Suprapubic skin (tissue), 4 donors: ENCODE measurements around the gene CYP4F11.

Experiments
- EP300 ChIP-seq: sonication (generic); formaldehyde crosslinking; IDR thresholded peaks from one replicate; pipeline ENCODE4 v1.6.1; 2017; ENCODE audit warnings: antibody characterized with exemption
- POLR2A ChIP-seq, 2 donors: fragments of 450-650 bp; IDR thresholded peaks; one replicate each; pipeline ENCODE4 v1.6.1; 2017; ENCODE audit warnings: antibody characterized with exemption in 2 of 2, mild to moderate bottlenecking in 2 of 2, moderate library complexity in 2 of 2
- POLR2AphosphoS5 ChIP-seq, 3 donors: sonication (generic); formaldehyde crosslinking; IDR thresholded peaks; one replicate each; pipeline ENCODE4 v1.6.1; 2017; ENCODE audit warnings: antibody characterized with exemption in 3 of 3
- TF ChIP-seq, protein P1 (sequence below), 2 donors: fragments of 200-600 bp in 1 of 2; fragments of 450-650 bp in 1 of 2; sonication (generic) in 1 of 2; IDR thresholded peaks; one replicate each; pipeline ENCODE4 v1.5.1; 2016 to 2019; ENCODE audit warnings: antibody characterized with exemption in 2 of 2, mild to moderate bottlenecking in 1 of 2, moderate library complexity in 1 of 2

DNA sequence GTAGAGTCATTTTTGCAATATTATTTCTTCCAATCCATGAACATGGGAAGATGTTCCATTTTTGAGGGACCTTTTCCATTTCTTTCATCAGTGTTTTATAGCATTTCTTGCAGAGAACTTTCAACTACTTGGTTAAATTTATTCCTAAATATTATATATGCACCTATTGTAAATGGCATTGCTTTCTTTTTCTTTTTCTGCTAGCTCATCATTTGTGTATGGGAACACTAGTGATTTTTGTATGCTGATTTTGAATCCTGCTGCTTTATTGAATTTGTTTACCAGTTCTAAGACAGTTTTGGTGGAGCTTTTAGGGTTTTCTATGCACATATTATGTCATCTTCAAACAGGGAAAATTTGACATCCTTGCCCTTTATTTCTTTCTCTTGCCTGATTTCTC lies 29.3 kb downstream of the CYP4F11 start:
- TF ChIP-seq, protein P1, sequence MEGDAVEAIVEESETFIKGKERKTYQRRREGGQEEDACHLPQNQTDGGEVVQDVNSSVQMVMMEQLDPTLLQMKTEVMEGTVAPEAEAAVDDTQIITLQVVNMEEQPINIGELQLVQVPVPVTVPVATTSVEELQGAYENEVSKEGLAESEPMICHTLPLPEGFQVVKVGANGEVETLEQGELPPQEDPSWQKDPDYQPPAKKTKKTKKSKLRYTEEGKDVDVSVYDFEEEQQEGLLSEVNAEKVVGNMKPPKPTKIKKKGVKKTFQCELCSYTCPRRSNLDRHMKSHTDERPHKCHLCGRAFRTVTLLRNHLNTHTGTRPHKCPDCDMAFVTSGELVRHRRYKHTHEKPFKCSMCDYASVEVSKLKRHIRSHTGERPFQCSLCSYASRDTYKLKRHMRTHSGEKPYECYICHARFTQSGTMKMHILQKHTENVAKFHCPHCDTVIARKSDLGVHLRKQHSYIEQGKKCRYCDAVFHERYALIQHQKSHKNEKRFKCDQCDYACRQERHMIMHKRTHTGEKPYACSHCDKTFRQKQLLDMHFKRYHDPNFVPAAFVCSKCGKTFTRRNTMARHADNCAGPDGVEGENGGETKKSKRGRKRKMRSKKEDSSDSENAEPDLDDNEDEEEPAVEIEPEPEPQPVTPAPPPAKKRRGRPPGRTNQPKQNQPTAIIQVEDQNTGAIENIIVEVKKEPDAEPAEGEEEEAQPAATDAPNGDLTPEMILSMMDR (IDR thresholded peaks at IDR 0.05): no peak
- TF ChIP-seq POLR2AphosphoS5 (IDR thresholded peaks at IDR 0.05) (no peak), POLR2A (IDR thresholded peaks at IDR 0.05) (no peak), EP300 (no peak)
